ENCODE results near the gene FOXP1.

The FOXP1 gene

DNA sequence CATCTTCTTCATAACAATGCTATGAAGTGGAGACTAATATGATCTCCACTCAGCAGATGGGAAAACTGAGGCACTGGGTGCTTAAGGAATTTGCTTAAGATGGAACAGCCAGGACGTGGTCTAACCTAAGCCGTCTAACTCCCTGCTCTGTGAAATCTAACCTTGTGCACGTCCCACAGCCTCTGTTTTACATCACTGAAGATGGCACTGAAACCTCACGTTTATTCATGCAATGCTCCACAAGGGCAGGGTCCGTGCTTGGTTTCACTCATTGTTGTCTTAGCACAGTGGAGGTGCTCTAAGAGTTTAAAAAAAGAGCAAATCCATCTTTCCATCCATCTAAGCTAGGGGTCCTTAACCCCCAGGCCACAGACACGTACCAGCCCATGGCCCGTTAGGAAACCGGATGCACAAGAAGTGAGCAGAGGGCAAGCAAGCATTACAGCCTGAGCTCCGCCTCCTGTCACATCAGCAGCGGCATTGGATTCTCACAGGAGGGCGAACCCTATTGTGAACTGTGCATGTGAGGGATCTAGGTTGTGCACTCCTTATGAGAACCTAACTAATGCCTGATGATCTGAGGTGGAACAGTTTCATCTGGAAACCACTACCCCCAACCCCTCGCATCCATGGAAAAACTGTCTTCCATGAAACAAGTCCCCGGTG, 118.0 kb downstream of the FOXP1 start:
- DNase-seq (ENCODE audit: insufficient read length), result no peak
- no peak for TF ChIP-seq POLR2AphosphoS5 (IDR thresholded peaks at IDR 0.05; ENCODE audit: low read depth, low read length)
- no peak for TF ChIP-seq POLR2A (IDR thresholded peaks at IDR 0.05; ENCODE audit: low read depth, low read length)
- TF ChIP-seq TAF1 (IDR thresholded peaks at IDR 0.05; ENCODE audit: borderline replicate concordance, low read depth, low read length), result no peak
- no peak for FAIRE-seq

DNA sequence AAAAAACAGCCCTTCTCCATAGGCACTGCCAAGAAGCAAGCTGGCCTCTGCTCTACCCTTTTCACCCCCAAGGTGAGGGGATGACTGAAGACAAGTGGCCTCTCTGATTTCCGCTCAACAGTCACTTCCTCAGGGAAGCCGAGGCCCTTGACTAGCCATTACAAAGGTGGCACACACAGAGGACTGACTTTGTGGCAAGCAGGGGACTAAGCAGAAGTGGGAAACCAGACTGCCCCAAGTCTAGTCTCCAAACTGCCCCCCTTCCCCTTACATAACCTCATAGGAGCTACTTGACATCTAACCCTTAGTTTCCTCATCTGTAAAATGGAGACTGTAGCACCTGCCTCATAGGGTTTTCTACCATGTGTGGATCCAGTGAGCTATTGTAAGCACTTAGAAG, 118.9 kb downstream of the FOXP1 start:
- DNase-seq (ENCODE audit: insufficient read length) (no peak), FAIRE-seq (no peak)

DNA sequence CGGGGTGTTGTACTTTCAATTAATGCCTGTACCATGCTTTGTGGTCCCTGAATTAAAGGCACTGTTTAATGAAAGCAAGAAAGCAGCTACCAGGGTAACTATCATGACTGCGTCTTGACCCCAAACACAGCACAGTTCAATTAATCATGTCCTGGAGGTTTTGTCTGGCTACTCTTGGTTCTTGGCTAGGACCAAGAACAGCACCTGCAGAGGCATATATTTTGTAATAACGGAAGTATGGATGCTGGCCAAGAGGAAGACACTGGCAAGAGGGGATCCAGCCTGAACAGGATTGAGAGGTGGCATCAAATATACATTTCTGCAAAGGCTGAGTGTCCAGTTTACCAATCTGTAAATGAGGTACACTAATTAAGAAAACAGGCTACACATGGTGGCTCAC, 119.9 kb downstream of the FOXP1 start:
- no peak for TF ChIP-seq POLR2AphosphoS5 (IDR thresholded peaks at IDR 0.05; ENCODE audit: low read depth, low read length)
- TF ChIP-seq POLR2A (IDR thresholded peaks at IDR 0.05; ENCODE audit: low read depth, low read length), result no peak
- TF ChIP-seq TAF1 (IDR thresholded peaks at IDR 0.05; ENCODE audit: borderline replicate concordance, low read depth, low read length), result no peak
- no peak for DNase-seq (ENCODE audit: insufficient read length)
- FAIRE-seq, result no peak

More for the DNA sequence above, 118.9 kb downstream of the FOXP1 start:
- TF ChIP-seq POLR2A (IDR thresholded peaks at IDR 0.05; ENCODE audit: low read depth, low read length) (no peak), TAF1 (IDR thresholded peaks at IDR 0.05; ENCODE audit: borderline replicate concordance, low read depth, low read length) (no peak), POLR2AphosphoS5 (IDR thresholded peaks at IDR 0.05; ENCODE audit: low read depth, low read length) (no peak)

DNA sequence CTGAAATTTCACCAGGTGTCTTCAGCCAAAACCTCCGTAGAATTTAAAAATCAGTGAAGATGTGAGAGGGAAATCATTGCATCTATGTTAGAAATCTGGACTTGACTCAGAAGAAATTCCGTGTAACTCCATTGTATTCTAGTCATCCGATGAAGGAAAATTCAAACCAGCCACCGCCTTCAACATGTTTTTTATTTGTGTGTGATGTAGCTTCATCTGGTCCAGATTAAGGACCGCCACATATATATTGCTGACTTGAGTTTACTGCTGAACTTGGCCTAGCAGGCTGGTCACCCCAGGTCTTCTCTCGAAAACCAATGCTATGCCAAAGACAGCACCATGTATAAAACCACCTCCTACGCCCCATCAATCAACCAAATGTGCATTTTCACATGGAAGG, 120.9 kb downstream of the FOXP1 start:
- no peak for FAIRE-seq
- TF ChIP-seq POLR2AphosphoS5 (IDR thresholded peaks at IDR 0.05; ENCODE audit: low read depth, low read length), result no peak
- no peak for TF ChIP-seq POLR2A (IDR thresholded peaks at IDR 0.05; ENCODE audit: low read depth, low read length)
- no peak for TF ChIP-seq TAF1 (IDR thresholded peaks at IDR 0.05; ENCODE audit: borderline replicate concordance, low read depth, low read length)

DNA sequence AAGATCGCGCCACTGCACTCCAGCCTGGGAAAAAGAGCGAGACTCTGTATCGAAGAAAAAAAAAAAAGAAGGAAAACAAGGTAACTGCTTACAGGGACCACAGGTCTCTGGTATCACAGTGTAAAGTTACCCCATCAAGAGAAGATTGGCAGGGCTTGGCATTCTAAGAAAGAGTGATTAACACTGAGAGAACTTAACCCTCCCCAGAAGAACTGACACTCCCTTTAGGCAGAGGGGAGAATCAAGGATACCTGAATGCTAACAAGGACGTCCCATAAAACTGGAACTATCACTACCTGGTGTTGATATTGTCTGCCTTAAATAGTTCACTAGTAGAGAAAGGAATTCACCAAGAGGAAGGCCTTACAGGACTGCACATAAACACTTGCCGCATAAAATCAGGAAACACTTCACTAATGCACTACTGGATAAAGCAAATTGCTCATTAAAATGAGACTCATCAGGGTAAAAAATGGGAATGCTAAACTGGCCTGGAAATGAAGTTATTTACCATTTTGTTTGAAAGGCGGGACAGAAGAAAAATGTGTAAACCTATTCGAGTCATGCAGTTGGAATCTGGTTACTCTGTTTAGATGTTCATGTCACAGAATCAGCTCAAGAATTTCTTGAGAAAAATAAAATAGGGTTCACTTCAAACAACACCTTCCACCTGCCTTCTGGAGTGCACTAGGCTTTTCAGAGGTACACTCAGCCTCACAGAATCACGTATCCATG, 121.6 kb downstream of the FOXP1 start:
- no peak for FAIRE-seq
- no peak for TF ChIP-seq POLR2AphosphoS5 (IDR thresholded peaks at IDR 0.05; ENCODE audit: low read depth, low read length)
- no peak for TF ChIP-seq POLR2A (IDR thresholded peaks at IDR 0.05; ENCODE audit: low read depth, low read length)
- no peak for TF ChIP-seq TAF1 (IDR thresholded peaks at IDR 0.05; ENCODE audit: borderline replicate concordance, low read depth, low read length)

More for the DNA sequence above, 120.9 kb downstream of the FOXP1 start:
- DNase-seq (ENCODE audit: insufficient read length), result no peak

DNA sequence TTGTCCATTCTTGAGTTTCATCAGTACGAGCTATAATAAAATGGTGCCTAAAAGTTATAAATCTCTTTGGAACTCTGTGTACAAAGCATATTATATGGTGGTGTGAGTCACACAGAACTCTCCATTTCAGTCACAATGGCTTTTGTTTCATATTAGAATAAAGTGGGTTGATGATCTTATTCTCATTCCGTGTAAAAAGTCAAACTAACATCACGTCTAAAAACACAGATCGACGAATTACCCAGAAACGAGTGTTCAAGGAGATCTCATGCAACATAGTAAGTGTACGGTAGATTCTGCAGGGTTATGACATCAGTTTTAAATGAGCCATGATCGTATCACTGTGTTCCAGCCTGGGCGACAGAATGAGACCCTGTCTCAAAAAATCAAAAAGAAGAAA, 122.4 kb downstream of the FOXP1 start:
- TF ChIP-seq TAF1 (IDR thresholded peaks at IDR 0.05; ENCODE audit: borderline replicate concordance, low read depth, low read length) (no peak), POLR2AphosphoS5 (IDR thresholded peaks at IDR 0.05; ENCODE audit: low read depth, low read length) (no peak), POLR2A (IDR thresholded peaks at IDR 0.05; ENCODE audit: low read depth, low read length) (no peak)
- FAIRE-seq (no peak), DNase-seq (ENCODE audit: insufficient read length) (no peak)

More for the DNA sequence above, 121.6 kb downstream of the FOXP1 start:
- no peak for DNase-seq (ENCODE audit: insufficient read length)

DNA sequence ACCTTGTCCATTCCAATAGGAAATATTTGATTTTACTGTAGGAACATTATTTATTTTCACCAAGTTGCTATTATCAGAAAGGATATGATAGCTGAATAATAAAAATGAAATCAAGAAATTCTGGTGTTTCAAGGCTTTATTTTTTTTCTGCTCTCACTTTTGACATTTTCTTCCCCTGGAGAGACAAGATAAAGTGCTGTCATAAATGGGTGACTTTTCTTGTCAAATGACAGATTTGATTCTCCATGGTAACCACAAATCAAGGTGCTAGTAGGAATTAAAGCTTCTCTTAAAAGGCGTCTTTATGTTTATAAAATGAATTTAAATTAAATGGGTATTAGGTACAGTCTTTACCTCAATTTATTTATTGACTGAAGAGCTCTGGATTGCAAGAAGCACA, 124.6 kb downstream of the FOXP1 start:
- no peak for FAIRE-seq
- TF ChIP-seq TAF1 (IDR thresholded peaks at IDR 0.05; ENCODE audit: borderline replicate concordance, low read depth, low read length) (no peak), POLR2AphosphoS5 (IDR thresholded peaks at IDR 0.05; ENCODE audit: low read depth, low read length) (no peak), POLR2A (IDR thresholded peaks at IDR 0.05; ENCODE audit: low read depth, low read length) (no peak)
- DNase-seq (ENCODE audit: insufficient read length), result no peak

DNA sequence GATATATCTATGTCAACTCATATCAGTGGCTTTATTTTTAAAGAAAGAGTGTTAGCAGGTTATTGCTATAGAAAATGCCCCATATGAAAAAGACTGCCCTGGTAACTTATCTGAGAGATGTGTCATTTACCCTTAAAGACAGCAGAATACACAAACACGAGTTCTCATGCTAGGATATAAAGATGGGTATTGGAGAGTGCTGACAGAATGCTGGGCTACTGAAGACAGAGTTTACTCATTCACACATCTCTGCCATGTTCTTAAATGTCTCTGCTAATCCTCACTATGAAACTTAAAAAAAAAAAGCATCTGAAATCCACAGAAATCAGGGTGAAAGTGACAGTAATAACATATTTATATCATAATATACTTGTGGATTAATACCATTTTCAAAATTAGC, 126.7 kb downstream of the FOXP1 start:
- TF ChIP-seq TAF1 (IDR thresholded peaks at IDR 0.05; ENCODE audit: borderline replicate concordance, low read depth, low read length) (no peak), POLR2A (IDR thresholded peaks at IDR 0.05; ENCODE audit: low read depth, low read length) (no peak), POLR2AphosphoS5 (IDR thresholded peaks at IDR 0.05; ENCODE audit: low read depth, low read length) (no peak)
- DNase-seq (ENCODE audit: insufficient read length), result no peak
- FAIRE-seq, result no peak

DNA sequence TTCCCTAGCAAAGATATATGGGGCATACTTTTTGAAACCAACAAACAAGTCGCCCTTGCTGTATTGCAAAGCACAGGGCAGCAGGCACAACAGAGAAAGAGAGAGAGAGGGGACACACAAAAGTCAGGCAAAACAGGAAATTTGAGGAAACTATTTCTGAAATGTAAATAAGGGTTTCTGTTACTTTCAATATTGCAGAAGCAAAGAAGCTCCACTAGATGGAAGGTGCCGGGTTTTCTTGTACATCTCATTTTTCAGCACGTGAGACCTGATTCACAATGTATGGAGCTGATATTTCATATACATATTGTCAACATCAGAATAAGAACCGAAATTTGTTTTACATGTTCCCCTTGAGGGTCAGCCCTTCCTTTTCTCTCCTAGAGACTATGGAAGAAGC, 127.4 kb downstream of the FOXP1 start:
- DNase-seq (ENCODE audit: insufficient read length) (no peak), FAIRE-seq (no peak)
- TF ChIP-seq POLR2A (IDR thresholded peaks at IDR 0.05; ENCODE audit: low read depth, low read length) (no peak), POLR2AphosphoS5 (IDR thresholded peaks at IDR 0.05; ENCODE audit: low read depth, low read length) (no peak), TAF1 (IDR thresholded peaks at IDR 0.05; ENCODE audit: borderline replicate concordance, low read depth, low read length) (no peak)

DNA sequence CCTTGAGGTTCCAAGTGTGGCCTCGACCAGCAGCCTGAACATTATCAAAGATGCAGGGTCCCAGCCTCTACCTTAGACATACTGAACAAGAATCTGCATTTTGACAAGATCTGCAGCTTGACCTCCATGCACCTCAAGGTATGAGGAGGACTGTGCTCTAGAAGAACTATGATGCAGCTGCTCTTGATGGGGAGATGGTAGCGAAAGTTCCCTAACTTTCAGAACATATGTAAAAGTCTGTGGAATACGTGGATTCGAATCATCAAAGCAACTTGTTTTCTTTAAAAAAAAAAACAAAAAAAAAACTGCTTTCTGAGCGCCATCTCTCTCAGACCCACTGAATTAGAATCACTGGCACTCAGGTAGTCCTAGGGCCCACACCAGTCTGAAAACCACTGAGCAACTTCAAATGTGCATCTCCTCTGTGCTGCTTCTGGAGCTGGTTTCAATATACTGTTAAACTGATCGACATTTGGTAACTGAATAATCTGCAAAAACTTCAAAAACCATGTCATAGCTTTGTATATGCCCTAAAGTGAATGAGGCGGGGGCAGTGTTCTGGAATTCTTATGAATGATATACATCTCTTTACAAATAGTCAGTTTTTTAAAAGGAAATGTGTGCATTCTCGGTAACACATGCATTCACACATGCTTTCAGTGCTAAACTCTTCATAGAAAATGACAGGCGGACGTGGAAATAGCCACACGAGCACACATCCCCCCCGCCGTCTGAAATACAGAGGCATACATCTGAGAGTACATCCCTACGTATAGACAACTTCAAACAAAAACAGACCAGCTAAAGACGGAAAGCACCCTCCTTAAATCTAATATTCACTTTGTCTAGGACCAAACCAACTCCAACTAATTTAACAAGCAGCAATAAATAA, 128.8 kb downstream of the FOXP1 start:
- FAIRE-seq (no peak), DNase-seq (ENCODE audit: insufficient read length) (no peak)
- TF ChIP-seq POLR2A (IDR thresholded peaks at IDR 0.05; ENCODE audit: low read depth, low read length) (no peak), POLR2AphosphoS5 (IDR thresholded peaks at IDR 0.05; ENCODE audit: low read depth, low read length) (no peak), TAF1 (IDR thresholded peaks at IDR 0.05; ENCODE audit: borderline replicate concordance, low read depth, low read length) (no peak)

DNA sequence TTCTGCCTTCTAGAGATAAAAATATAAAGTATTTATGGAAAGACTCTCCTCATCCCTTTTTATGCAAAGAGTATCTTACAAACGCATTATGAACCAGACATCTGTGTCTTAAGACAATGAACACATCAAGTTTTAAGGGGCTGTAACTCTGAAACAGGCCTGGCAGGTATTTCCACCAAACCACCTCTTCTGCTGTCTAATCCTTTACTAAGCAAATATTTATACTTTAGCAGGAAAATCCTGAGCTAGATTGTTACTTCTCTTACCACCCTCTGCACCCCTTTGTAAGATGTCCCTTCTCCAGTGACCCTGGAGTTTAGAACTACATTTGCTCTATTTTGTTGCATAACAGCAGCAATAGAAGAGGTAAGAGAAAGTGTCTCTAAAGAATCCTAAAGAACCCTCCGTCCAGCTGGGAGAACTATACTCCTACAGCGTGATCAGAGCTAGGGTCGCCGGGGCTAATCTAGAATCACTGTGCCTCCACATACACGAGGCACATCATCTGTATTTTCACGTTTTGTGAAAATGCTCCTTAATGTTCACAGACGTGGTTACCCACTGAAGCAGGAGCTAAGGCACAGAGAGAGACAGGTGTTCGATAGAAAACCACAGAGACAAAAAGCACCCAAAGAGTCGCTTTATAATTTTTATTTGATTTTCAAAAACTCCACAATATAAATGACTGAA, 129.6 kb downstream of the FOXP1 start:
- TF ChIP-seq POLR2AphosphoS5 (IDR thresholded peaks at IDR 0.05; ENCODE audit: low read depth, low read length) (no peak), TAF1 (IDR thresholded peaks at IDR 0.05; ENCODE audit: borderline replicate concordance, low read depth, low read length) (no peak), POLR2A (IDR thresholded peaks at IDR 0.05; ENCODE audit: low read depth, low read length) (no peak)
- DNase-seq (ENCODE audit: insufficient read length) (no peak), FAIRE-seq (no peak)

Data from GM12892 (cell line).